GM19238 (cell line): Measurements from ENCODE around the gene DERL3.

ENCODE experiments used
- DNase-seq: peaks from one replicate; pipeline ENCODE4 v3.0.0; 2011; ENCODE audit warnings: low spot score; ENCODE audit not compliant: insufficient read length

Gene DERL3

GRCh38 chr22:23804781-23805291 is 34.0 kb downstream of the DERL3 start:
- DNase-seq: no peak

- DNase-seq: no peak
These were observed 35.6 kb downstream of the DERL3 start for GRCh38 chr22:23803001-23803819.

DNA sequence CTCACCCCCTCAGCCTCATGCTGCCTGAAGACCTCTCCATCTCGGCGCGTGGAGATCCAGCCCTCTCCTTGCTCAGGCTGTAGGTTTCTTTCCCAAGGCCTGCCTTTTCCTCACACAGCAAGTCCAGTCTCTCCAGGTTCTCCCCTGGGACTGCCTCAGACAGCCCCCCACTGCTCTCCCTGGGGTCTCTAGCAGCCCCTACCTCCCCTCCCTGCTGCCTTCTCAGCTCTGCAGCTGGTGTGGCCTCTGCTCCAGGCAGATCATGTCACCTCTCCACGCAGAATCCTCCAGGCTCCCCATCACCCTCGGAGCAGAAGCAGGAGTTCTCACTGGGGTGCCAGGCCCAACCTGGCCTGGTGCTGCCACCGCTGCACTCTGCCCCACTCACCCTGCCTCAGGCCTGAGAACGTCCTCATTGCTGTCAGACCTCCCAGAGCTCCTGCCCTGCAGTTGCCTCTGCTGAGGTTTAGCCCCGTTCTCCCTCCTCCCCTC is 36.9 kb downstream of the DERL3 start:
- DNase-seq: no peak

GRCh38 chr22:23801238-23801821 is 37.5 kb downstream of the DERL3 start:
- no peak for DNase-seq

DNA sequence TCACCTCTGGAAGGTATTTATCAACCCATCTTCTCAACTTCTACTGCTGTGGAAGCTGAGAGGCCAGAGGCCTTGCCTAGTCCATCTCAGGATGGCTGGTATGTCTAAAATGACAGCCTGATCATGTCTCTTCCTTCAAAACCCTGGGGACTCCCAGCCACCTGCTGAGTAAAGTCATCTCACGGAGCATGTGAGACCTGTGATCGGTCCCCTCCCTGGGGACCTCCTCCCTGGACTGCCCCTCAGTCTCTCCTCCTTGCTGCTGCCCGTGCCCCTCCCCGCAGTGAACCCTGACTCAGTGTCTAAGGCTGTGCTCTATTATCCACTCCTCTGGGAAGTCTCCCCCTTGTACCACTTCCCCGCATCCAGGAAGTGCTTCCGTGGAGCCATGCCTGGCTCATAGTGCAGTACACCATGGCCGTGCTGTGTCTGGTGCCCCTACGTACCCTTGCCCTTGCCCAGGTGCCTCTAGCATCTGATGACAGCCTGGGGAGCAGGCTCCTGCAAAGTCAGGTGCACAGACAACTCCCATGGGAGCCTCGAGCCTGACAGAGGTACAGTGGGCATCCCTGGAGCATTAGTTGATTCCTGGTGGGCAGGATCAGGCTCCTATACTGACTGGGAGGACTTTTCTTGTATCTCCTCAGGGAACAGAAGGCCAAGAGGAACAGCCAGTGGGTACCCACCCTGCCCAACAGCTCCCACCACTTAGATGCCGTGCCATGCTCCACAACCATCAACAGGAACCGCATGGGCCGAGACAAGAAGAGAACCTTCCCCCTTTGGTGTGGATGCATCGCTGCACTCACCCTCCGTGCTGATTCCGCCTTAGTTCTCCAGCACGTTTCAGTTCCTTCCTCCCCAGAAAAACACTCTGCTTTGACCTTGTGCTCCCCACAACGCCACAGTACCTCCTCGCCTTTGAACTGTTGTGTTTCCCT is 38.2 kb downstream of the DERL3 start:
- DNase-seq: peak; percentile 44

DNA sequence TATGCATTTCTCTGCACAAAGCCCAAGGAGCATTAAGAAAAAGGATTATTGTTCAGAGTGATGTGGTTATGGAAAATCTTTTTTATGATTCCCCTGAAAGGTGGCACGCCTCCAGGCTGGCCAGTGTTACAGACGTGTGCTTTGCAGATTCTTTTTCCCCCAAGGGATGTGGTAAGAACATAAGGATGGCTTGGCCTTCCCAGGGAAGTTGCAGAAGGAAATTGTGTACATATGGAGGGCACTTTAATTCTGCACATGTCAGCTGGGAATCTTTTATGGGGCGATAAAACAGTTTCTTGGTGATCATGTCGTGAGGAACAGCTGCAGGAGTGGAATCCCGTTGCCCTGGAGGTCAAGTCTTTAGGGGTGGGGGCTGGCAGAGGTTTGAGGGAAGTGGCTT is 42.3 kb downstream of the DERL3 start:
- no peak for DNase-seq

DNA sequence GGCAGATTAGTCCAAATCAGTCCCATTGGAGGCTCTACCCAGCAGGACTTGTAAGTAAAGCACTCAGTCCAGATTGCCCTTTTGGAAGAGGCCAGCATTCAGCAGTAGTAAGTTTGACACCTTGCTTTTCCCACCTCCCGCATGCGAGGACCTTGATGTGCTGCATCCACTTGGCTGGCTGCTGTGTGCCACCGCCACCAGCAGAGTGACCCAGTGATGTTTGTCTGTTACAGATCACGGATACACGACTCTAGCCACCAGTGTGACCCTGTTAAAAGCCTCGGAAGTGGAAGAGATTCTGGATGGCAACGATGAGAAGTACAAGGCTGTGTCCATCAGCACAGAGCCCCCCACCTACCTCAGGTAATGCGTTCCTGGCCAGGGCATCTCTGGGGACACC is 45.5 kb downstream of the DERL3 start:
- DNase-seq: no peak

DNA sequence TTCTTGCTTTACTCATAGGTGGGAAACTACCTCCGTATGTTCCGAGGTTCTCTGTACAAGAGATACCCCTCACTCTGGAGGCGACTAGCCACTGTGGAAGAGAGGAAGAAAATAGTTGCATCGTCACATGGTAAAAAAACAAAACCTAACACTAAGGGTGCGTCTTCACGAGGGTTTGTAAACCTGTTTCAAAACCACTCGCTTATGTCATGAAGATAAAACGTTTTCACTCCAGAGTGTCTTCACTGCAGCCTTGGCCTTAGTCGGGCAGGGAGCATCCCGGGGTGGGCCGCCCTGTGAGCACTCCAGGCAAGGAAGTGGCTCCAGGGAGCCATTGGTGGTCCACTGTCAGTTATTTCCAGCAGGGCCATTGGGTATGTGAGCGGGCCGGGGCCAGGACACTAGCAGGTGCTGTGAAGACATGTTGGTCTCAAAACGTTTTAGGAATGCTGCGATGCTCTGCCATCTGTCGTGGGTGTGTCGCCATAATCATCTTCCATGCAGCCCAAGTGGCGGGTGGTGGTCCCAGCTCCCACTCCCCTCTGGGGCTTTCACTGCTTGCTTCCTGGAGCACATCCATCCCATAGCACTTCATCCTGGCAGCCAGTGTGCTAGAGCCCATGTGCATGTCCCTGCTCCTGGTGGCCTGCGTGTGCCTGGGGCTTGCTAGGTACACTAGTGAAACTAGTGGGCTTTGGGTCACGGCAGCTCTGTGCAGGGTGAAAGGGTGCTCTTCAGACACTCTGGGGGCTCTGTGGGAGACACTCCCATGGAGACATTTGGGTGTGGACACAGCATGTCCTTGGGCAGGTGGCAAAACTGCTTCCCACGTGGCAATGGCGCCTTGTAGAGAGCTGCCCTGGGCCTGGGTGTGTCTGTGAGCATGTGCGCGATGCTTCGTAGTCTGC is 46.8 kb downstream of the DERL3 start:
- DNase-seq: no peak

DNA sequence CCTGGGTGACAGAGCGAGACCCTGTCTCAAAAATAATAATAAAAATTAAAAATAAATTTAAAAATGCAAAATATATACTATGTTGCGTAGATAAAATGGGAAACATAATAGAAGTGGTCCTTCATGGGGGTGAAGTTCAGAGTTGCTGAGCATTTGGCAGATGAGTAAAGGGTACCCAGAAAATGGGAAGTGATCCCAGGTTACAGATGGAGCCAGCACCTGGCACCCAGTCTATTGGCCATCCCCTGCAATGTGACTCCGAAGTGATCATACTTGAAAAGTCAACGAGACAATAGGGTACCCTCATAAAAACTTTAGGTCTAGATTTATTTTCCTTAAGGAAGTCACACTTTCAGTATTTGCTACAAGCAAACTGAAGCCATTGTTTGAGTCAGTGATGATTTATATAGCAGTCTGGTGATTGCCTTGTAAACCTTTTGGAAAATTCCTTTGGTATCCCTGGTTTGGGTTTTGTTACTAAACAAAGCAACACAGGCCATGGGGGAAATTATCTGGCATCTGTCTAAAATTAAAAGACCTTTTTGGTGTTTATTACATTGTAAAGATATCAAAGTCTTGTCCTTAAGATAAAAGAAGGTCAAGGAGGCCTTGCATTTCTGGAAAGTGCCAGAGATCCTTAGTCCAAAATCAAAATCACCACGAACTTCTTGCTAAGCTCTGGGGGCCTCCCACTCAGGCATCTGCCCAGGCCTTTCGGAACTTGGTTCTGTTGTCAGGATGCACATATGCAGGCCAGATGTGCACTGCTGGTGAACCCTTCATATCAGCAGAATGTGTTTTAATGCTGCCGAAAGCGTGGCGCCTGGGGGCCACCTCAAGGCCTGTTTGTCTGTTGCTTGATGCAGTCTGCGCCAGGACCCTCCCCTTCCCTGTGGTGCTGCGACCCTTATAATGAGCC is 47.7 kb downstream of the DERL3 start:
- no peak for DNase-seq

- DNase-seq: no peak
These were observed 49.2 kb downstream of the DERL3 start for GRCh38 chr22:23789638-23790037.

DNA sequence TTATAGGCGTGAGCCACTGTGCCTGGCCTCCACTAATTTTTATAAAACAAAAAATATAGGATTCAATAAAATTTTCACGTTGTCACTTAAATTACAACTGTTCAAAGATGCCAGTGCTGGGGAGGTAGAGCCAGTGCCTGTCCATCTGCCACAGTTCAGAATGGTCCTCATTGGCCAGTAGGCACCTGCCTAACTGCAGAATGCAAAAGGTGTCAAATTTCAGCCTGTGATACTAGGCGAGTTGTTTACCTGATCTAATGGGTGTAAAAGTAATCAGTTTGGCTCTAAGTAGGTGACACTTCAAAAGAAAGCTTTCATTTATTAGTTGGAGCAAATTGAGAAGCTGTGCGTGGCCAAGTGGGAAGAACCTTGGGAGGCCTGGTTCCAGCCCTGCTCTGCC is 49.7 kb downstream of the DERL3 start:
- no peak for DNase-seq

DNA sequence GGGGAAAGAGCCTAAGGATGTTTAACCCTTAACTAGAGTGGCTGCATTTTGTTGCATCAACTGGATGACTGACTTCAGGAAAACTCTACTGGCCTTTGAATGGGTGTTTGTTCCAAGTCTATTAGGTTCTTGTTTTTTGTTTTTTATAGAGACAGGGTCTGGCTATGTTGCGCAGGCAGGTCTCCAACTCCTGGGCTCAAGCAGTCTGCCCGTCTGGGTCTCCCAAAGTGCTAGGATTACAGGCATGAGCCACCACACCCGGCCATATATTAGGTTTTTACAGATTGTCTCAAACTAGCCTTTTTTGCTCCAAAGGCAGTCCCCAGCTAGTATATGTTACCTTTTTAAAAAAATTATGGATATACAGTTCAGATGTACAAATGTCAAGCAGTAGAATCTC is 50.9 kb downstream of the DERL3 start:
- no peak for DNase-seq

DNA sequence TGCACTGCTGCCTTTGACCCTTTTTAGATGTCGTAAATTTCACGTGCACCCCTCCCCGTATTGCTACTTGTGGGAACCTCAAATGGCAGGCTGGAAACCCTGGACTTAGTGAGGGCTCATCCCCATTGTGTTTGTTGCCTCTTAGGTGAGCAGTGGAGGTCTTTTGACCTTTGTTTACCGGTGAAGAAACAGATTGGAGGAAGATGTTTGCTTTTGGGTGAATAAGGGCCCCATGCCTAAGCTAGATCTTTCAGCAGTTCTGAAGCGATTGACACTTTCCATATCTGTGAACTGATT is 51.3 kb downstream of the DERL3 start:
- no peak for DNase-seq

- DNase-seq: peak; percentile 96
These were observed 51.8 kb downstream of the DERL3 start, which contains the start of gene SMARCB1 for GRCh38 chr22:23786752-23787599. Gene SMARCB1, plus strand, starts transcription at chr22:23786966. Its CDS starts 204 bp downstream, at chr22:23787170.

DNA sequence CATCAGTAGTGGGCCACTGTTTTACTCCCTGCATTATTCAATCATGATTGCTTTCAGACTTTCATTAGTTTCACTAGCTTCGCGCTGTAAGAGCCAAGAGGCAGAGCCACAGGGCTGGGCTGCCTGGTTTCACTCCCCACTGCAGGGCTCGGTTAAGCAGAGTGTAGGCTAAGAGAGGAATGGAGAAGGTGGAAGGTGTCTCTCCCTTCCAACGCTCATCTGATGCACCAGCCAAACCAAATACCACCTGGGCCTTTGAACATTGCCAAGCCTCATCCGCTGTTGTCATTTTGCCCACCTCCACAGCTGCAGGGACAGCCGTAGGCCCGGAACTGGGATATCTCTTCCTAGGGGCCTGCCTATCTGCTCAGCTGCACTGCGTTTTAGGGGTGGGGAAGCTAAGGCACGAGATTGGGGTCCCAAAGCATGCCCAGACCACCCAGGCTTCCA is 52.5 kb downstream of the DERL3 start:
- no peak for DNase-seq
